Hepatocyte (in vitro differentiated cells): ENCODE results near the gene EDARADD. TPM values are rescaled to one million over a fixed set of nuclear protein-coding genes. Genes with fewer than 3 reads are reported as not detected.

Source experiments
- DNase-seq: peaks from one replicate; pipeline ENCODE4 v3.0.0-alpha.2; 2016; ENCODE audit warnings: low spot score
- H2AFZ ChIP-seq: fragments of 200-600 bp; sonication (generic); 2 replicates; pipeline ENCODE4 v1.6.0; 2016; ENCODE audit warnings: antibody characterized with exemption, mild to moderate bottlenecking
- H3K27ac ChIP-seq: fragments of 200-600 bp; sonication (generic); 2 replicates; pipeline ENCODE4 v1.5.1; 2016; ENCODE audit warnings: mild to moderate bottlenecking
- H3K27me3 ChIP-seq: fragments of 200-600 bp; sonication (generic); 2 replicates; pipeline ENCODE4 v1.6.1; 2016
- H3K36me3 ChIP-seq: fragments of 200-600 bp; sonication (generic); replicated peaks from 2 replicates; pipeline ENCODE4 v1.5.1; 2016; ENCODE audit warnings: low read depth; ENCODE audit not compliant: insufficient read depth
- H3K4me1 ChIP-seq: fragments of 200-600 bp; sonication (generic); 2 replicates; pipeline ENCODE4 v1.5.1; 2016; ENCODE audit warnings: mild to moderate bottlenecking, moderate library complexity; ENCODE audit not compliant: insufficient read depth
- H3K4me2 ChIP-seq: fragments of 200-600 bp; sonication (generic); 2 replicates; pipeline ENCODE4 v1.6.0; 2016
- H3K4me3 ChIP-seq: fragments of 200-600 bp; sonication (generic); 2 replicates; pipeline ENCODE4 v1.5.1; 2016; ENCODE audit warnings: mild to moderate bottlenecking
- H3K79me2 ChIP-seq: fragments of 200-600 bp; sonication (generic); 2 replicates; pipeline ENCODE4 v1.6.0; 2017; ENCODE audit warnings: mild to moderate bottlenecking
- H3K9me2 ChIP-seq: fragments of 200-600 bp; sonication (generic); replicated peaks from 2 replicates; pipeline ENCODE4 v1.6.0; 2017; ENCODE audit warnings: mild to moderate bottlenecking; ENCODE audit not compliant: insufficient read depth
- H3K9me3 ChIP-seq: fragments of 200-600 bp; sonication (generic); 2 replicates; pipeline ENCODE4 v1.5.1; 2016; ENCODE audit warnings: low read depth, mild to moderate bottlenecking
- H4K20me1 ChIP-seq: fragments of 200-600 bp; sonication (generic); 2 replicates; pipeline ENCODE4 v1.6.0; 2016; ENCODE audit warnings: mild to moderate bottlenecking; ENCODE audit not compliant: insufficient read depth, poor library complexity, severe bottlenecking
- EZH2 ChIP-seq: fragments of 200-600 bp; sonication (generic); IDR thresholded peaks from 2 replicates; pipeline ENCODE4 v1.6.1; 2016; ENCODE audit warnings: antibody characterized with exemption, mild to moderate bottlenecking, borderline replicate concordance
- EZH2phosphoT487 ChIP-seq: fragments of 200-600 bp; sonication (generic); IDR thresholded peaks from one replicate; pipeline ENCODE4 v1.6.1; 2018; ENCODE audit warnings: antibody characterized with exemption, mild to moderate bottlenecking, low read depth, moderate library complexity; ENCODE audit not compliant: unreplicated experiment, severe bottlenecking
- WGBS: methylation state at CpG from one replicate; pipeline ENCODE4 v1.1.6; 2016; ENCODE audit warnings: low lambda C conversion rate; ENCODE audit errors: missing lambda C conversion rate; 5-methylcytosine and 5-hydroxymethylcytosine counted together
- polyA plus RNA-seq: library from polyadenylated mRNA; unstranded; fragments of >200 nt; fragmentation: Nextera tagmentation; extraction: Ambion mirVana; gene quantifications from 2 replicates; pipeline ENCODE4 v1.2.1, GENCODE V29; 2016
- total RNA-seq: library from RNA; depleted of rRNA; stranded (reverse); fragments of >200 nt; gene quantifications from 2 replicates; pipeline ENCODE4 v1.2.3, GENCODE V29; 2014
- TF ChIP-seq, protein P1 (sequence below): fragments of 200-600 bp; sonication (generic); IDR thresholded peaks from 2 replicates; pipeline ENCODE4 v1.5.1; 2016; ENCODE audit warnings: antibody characterized with exemption, mild to moderate bottlenecking; ENCODE audit not compliant: poor library complexity

Gene EDARADD
- total and polyA plus RNA-seq, 2 experiments from 2014 or later = 1.7 to 4.5 TPM

DNA sequence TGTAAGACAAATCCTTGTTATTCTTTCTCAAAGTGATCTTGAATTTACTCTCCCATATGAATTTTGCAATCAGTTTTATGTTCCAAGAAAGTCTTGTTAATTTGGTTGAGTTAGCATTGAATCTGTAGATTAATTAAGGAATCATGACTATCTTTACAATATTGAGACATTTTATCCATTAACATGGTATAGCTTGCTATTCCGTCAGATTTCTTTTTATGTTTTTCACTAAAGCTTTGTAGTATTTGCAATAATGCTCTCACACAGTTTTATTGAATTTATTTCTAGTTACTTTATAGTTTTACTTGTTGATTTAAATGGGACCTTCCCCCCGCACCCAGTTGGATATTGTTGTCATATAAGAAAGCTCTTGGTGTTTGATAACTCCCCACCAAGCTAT is 5.8 kb upstream of the EDARADD start:
- no peak for TF ChIP-seq EZH2
- no peak for TF ChIP-seq EZH2phosphoT487
- TF ChIP-seq, protein P1, sequence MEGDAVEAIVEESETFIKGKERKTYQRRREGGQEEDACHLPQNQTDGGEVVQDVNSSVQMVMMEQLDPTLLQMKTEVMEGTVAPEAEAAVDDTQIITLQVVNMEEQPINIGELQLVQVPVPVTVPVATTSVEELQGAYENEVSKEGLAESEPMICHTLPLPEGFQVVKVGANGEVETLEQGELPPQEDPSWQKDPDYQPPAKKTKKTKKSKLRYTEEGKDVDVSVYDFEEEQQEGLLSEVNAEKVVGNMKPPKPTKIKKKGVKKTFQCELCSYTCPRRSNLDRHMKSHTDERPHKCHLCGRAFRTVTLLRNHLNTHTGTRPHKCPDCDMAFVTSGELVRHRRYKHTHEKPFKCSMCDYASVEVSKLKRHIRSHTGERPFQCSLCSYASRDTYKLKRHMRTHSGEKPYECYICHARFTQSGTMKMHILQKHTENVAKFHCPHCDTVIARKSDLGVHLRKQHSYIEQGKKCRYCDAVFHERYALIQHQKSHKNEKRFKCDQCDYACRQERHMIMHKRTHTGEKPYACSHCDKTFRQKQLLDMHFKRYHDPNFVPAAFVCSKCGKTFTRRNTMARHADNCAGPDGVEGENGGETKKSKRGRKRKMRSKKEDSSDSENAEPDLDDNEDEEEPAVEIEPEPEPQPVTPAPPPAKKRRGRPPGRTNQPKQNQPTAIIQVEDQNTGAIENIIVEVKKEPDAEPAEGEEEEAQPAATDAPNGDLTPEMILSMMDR = no peak
- Histone ChIP-seq H3K27me3 (peaks cover 6% of the 10 kb centered on the region), H3K9me3 (no peaks in the 10 kb centered on the region), H4K20me1 (no peaks in the 10 kb centered on the region), H3K4me3 (no peak overlapping the region), H3K4me1 (no peaks in the 10 kb centered on the region), H2AFZ (no peak overlapping the region), H3K9me2 (no peaks in the 10 kb centered on the region), H3K4me2 (no peak overlapping the region), H3K27ac (no peak overlapping the region), H3K79me2 (no peaks in the 10 kb centered on the region), H3K36me3 (no peaks in the 10 kb centered on the region)
- DNase-seq = no peak
- 86% methylated on average over 2 of the region's 2 CpGs for WGBS

DNA sequence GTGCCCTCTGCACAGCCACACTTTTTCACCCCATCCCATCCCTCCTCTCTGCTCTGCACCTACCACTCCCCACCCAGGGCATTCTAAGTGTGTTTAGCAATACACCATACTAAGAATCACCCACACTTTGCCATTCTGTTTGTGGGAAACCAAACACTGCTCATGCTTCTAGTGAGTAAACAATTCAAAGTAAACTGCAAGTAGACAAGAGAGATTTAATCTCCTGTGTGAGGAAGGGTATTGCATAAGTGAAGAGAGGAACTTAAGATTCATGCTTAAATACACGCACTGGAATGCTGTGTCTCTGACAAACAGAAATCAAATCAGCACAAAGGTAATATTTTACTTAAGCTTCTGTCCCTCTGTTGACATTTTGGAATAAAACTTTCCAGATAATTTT is 4.8 kb upstream of the EDARADD start:
- Histone ChIP-seq H3K4me1 (no peaks in the 10 kb centered on the region), H3K9me2 (no peaks in the 10 kb centered on the region), H4K20me1 (no peaks in the 10 kb centered on the region), H3K4me3 (no peak overlapping the region), H3K27me3 (peaks cover 12% of the 10 kb centered on the region), H3K79me2 (no peaks in the 10 kb centered on the region), H2AFZ (no peak overlapping the region), H3K27ac (no peak overlapping the region), H3K36me3 (no peaks in the 10 kb centered on the region), H3K4me2 (no peak overlapping the region), H3K9me3 (no peaks in the 10 kb centered on the region)
- TF ChIP-seq EZH2 (no peak), EZH2phosphoT487 (no peak)
- TF ChIP-seq, protein P1 = no peak
- no peak for DNase-seq
- WGBS = 23% methylated on average over 1 of the region's 1 CpG

DNA sequence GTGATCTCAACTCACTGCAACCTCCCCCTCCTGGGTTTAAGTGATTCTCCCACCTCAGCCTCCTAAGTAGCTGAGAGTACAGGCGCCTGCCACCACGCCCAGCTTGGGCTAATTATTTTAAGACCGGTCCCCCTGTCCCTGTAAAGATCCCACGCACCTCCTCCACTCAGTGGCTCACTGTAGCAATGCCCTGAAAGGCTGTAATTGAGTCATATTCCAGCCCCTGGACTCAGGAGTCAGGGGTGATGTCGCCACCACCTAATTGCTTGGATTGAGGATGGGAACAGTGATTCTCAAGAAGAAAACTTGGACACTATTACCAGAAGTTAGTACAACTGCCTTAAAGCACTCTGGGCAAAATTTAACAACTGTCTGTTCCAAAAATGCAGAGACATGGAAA is 3.1 kb upstream of the EDARADD start:
- no peak overlapping the region for H2AFZ ChIP-seq
- H3K79me2 ChIP-seq = no peaks in the 10 kb centered on the region
- H3K27me3 ChIP-seq = peaks cover 12% of the 10 kb centered on the region
- no peaks in the 10 kb centered on the region for H4K20me1 ChIP-seq
- WGBS = 64% methylated on average over 5 of the region's 5 CpGs
- no peak overlapping the region for H3K4me3 ChIP-seq
- no peaks in the 10 kb centered on the region for H3K9me3 ChIP-seq
- no peak overlapping the region for H3K4me2 ChIP-seq
- H3K9me2 ChIP-seq = no peaks in the 10 kb centered on the region
- TF ChIP-seq EZH2phosphoT487 (no peak), EZH2 (no peak)
- TF ChIP-seq, protein P1 = no peak
- no peaks in the 10 kb centered on the region for H3K4me1 ChIP-seq
- H3K27ac ChIP-seq = no peak overlapping the region
- DNase-seq = no peak
- H3K36me3 ChIP-seq = no peaks in the 10 kb centered on the region

DNA sequence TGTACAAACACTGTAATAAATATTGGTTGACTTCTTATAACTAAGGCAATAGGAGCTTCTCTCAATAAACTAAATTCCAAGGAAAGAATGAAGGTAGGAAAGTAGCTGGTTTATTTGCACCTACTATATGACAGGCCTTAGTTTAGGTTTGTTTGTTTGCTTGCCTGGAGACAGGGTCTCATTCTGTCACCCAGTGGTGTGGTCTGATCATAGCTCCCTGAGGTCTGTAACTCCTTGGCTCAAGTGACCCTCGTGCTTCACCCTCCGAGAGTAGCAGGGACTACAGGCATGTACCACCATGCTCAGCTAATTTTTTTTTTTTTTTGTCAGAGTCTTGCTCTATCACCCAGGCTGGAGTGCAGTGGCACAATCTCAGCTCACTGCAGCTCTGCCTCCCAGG is 1.9 kb upstream of the EDARADD start:
- 76% methylated on average over 2 of the region's 2 CpGs for WGBS
- no peaks in the 10 kb centered on the region for H3K9me2 ChIP-seq
- no peaks in the 10 kb centered on the region for H3K9me3 ChIP-seq
- no peak overlapping the region for H3K27ac ChIP-seq
- no peak for DNase-seq
- no peaks in the 10 kb centered on the region for H3K36me3 ChIP-seq
- H3K4me3 ChIP-seq = no peak overlapping the region
- H2AFZ ChIP-seq = no peak overlapping the region
- no peaks in the 10 kb centered on the region for H4K20me1 ChIP-seq
- TF ChIP-seq, protein P1 = no peak
- TF ChIP-seq EZH2 = no peak
- no peak for TF ChIP-seq EZH2phosphoT487
- no peaks in the 10 kb centered on the region for H3K4me1 ChIP-seq
- peaks cover 12% of the 10 kb centered on the region for H3K27me3 ChIP-seq
- peaks cover 5% of the 10 kb centered on the region for H3K79me2 ChIP-seq
- H3K4me2 ChIP-seq = no peak overlapping the region
